ENCODE data around the gene PARP11. TPM values are rescaled to one million over a fixed set of nuclear protein-coding genes. Genes with fewer than 3 reads are reported as not detected.

PARP11 gene
- total RNA-seq, 1 donor from 2014 or later: 10.8 TPM

DNA sequence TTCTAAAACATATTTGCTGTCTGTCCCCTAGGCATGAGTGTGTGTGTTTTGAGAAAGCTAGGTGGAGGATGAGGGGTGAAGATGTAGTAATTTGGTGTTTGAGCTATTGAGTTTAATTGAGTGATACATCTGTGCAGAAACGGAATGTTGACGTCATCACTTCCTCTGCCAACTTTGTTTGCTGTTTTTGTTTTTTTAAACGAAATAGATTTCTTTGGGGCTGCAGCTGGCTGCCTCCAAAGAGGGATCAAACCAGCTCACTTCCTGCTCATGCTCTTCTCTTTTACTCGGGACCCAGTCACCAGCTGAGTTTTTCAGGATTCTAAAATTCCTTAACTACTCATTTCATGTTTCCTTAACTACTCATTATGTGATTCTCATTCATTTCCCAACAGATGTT is 100.8 kb downstream of the PARP11 start:
- no peak for DNase-seq (ENCODE audit: low spot score)

DNA sequence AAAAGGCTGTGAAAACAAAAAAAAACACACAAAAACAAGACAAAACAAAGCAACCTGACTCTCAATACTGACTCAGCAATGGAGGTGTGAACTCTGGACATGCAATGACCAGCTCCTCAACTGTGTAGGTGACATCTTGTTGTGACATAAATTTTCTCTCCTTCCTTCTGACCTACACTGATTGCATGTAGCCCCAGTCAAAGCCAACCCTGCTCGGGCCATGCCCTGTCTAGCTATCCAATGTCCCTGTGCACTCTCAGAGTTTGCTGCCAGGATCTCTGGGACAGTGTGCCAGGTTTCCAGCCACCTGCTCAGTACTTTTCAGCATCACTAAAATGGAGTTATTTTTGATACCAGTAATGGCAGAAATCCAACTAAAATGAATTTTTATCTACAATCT is 101.3 kb downstream of the PARP11 start:
- no peak for DNase-seq (ENCODE audit: low spot score)

DNA sequence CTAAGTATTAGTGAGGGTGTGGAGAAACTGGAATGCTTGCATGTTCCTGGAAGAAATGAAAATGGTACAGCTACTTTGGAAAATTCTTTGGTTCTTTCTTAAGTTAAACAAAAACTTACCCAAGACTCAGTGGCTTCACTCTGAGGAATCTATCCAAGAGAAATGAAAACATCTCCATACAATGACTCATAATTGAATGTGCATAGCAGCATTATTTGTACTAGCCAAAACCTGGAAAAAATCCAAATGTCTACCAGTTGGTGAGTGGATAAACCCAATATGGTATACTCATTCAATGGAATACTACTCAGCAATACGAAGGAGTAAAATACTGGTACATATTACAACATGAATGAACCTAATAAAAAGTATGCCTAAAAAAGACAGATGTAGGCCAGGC is 102.3 kb downstream of the PARP11 start:
- no peak for DNase-seq (ENCODE audit: low spot score)

DNA sequence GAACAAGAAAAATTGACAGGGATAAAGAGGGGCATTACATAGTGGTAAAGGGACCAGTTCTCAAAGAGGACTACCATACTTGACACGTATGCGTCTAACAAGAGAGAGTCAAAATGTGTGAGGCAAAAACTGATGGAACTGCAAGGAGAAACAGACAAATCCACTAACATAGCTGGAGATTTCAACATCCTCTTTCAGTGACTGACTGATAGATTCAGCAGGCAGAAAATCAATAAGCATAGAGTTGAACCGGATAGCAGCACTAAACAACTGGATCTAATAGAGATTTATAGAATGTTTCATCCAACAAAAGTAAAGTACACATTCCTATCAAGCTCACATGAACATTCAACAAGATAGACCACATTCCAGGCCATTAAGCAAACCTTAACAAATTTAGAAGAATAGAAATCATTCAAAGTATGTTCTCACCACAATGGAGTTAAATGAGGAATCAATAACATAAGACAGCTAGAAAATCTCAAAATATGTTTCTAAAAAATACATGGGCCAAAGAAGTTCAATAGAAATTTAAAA is 104.2 kb downstream of the PARP11 start:
- no peak for DNase-seq (ENCODE audit: low spot score)

DNA sequence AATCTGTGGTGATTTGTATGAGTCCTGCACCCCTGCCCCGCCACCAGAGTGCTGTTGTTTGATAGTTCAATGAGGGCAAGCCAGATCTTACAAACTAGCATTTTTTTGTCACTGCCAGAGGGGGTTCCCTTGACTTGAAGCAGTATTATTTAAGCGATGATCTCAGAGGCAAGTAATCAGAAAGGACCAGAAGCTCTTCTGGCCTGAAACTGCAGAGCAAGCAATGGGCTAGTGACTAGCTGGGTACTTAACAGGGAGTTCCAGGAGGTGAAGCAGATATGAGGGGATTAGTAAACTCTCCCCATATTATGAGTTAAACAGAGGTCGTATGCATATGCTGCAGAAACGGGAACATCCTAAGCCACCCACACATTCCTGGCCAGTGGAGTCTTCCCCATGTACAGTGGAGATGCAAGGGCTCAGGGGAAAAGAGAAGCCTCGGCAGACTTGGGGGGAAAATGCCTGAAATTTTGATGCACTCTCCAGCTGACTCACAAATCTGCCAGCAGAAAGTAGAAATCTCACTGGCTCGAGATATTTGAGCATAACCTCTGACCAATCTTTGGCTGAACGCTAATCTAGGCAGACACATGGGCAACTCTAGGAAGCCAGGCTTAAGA is 112.0 kb downstream of the PARP11 start:
- no peak for DNase-seq (ENCODE audit: low spot score)

DNA sequence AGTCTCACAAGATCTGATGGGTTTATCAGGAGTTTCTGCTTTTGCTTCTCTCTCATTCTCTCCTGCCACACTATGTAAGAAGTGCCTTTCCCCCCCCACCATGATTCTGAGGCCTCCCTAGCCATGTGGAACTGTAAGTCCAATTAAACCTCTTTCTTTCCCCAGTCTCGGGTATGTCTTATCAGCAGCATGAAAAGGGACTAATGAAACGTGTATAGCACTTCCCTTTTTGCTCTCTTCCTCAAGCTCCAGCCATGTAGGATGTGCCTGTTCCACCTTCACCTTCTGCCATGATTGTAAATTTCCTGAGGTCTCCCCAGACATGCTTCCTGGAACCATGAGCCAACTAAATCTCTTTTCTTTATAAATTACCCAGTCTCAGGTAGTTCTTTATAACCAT is 113.3 kb downstream of the PARP11 start:
- DNase-seq (ENCODE audit: low spot score): no peak

Other genes with a start within 250 kb of the PARP11 start
- 39.0 TPM for gene CRACR2A, start 120.3 kb downstream of the PARP11 start, total RNA-seq (ENCODE audit: insufficient read depth, low replicate concordance)